ENCODE results near the gene SPTBN5.

The SPTBN5 gene

GRCh38 chr15:41884458-41884857 lies 9.4 kb downstream of the SPTBN5 start:
- DNase-seq (ENCODE audit: low read depth, low spot score), result no peak

GRCh38 chr15:41883484-41883825 lies 10.4 kb downstream of the SPTBN5 start:
- DNase-seq (ENCODE audit: low read depth, low spot score), result no peak

GRCh38 chr15:41882689-41883483 lies 11.0 kb downstream of the SPTBN5 start:
- DNase-seq (ENCODE audit: low read depth, low spot score), result no peak

GRCh38 chr15:41881920-41882688 lies 11.7 kb downstream of the SPTBN5 start:
- no peak for DNase-seq (ENCODE audit: low read depth, low spot score)

- DNase-seq (ENCODE audit: low read depth, low spot score), result no peak
Measured at GRCh38 chr15:41881550-41881919, 12.3 kb downstream of the SPTBN5 start.

GRCh38 chr15:41881086-41881485 lies 12.8 kb downstream of the SPTBN5 start:
- no peak for DNase-seq (ENCODE audit: low read depth, low spot score)

GRCh38 chr15:41880156-41880877 lies 13.5 kb downstream of the SPTBN5 start:
- DNase-seq (ENCODE audit: low read depth, low spot score), result no peak

GRCh38 chr15:41879321-41879845 lies 14.5 kb downstream of the SPTBN5 start:
- DNase-seq (ENCODE audit: low read depth, low spot score), result no peak

GRCh38 chr15:41878355-41878699 lies 15.5 kb downstream of the SPTBN5 start:
- DNase-seq (ENCODE audit: low read depth, low spot score), result no peak

GRCh38 chr15:41877631-41878354 lies 16.1 kb downstream of the SPTBN5 start:
- no peak for DNase-seq (ENCODE audit: low read depth, low spot score)

GRCh38 chr15:41876689-41877088 lies 17.2 kb downstream of the SPTBN5 start:
- DNase-seq (ENCODE audit: low read depth, low spot score), result no peak

GRCh38 chr15:41876007-41876406 lies 17.8 kb downstream of the SPTBN5 start:
- no peak for DNase-seq (ENCODE audit: low read depth, low spot score)

- DNase-seq (ENCODE audit: low read depth, low spot score), result no peak
Measured at GRCh38 chr15:41874736-41875135, 19.1 kb downstream of the SPTBN5 start.

- no peak for DNase-seq (ENCODE audit: low read depth, low spot score)
Measured at GRCh38 chr15:41873711-41874110, 20.1 kb downstream of the SPTBN5 start.

GRCh38 chr15:41872166-41872747 lies 21.6 kb downstream of the SPTBN5 start:
- no peak for DNase-seq (ENCODE audit: low read depth, low spot score)

- DNase-seq (ENCODE audit: low read depth, low spot score), result no peak
Measured at GRCh38 chr15:41871175-41871905, 22.5 kb downstream of the SPTBN5 start.

GRCh38 chr15:41870689-41871081 lies 23.2 kb downstream of the SPTBN5 start:
- DNase-seq (ENCODE audit: low read depth, low spot score), result peak; percentile 57

GRCh38 chr15:41869770-41870688 lies 23.8 kb downstream of the SPTBN5 start:
- DNase-seq (ENCODE audit: low read depth, low spot score), result no peak

- DNase-seq (ENCODE audit: low read depth, low spot score), result no peak
Measured at GRCh38 chr15:41868321-41868720, 25.5 kb downstream of the SPTBN5 start.
